H9 (cell line): ENCODE measurements around the gene OR5W2. TPM values are rescaled to one million over a fixed set of nuclear protein-coding genes. Genes with fewer than 3 reads are reported as not detected.
"Not testable (repeated sequence)": the region's sequence is repeated elsewhere in the genome, so short reads cannot be mapped to it uniquely, and the experiment has no call there.

Experiments
- DNase-seq: peaks from one replicate; pipeline ENCODE4 v3.0.0-alpha.2; 2017
- H2AFZ ChIP-seq: one replicate; pipeline ENCODE4 v1.6.1; 2013; ENCODE audit warnings: mild to moderate bottlenecking, low read length, control low read depth, moderate library complexity
- H2AK5ac ChIP-seq: 2 replicates; pipeline ENCODE4 v1.6.1; 2013; ENCODE audit warnings: low read length, control low read depth, mixed read lengths; ENCODE audit not compliant: insufficient read length
- H2BK120ac ChIP-seq: one replicate; pipeline ENCODE4 v1.6.1; 2013; ENCODE audit warnings: low read depth, mild to moderate bottlenecking, low read length, control low read depth, inconsistent platforms; ENCODE audit not compliant: poor library complexity, severe bottlenecking
- H2BK12ac ChIP-seq: 2 replicates; pipeline ENCODE4 v1.6.1; 2013; ENCODE audit warnings: low read length, control low read depth, mixed read lengths, low read depth; ENCODE audit not compliant: insufficient read length
- H2BK15ac ChIP-seq: 2 replicates; pipeline ENCODE4 v1.6.1; 2013; ENCODE audit warnings: low read depth, low read length, control low read depth
- H2BK20ac ChIP-seq: one replicate; pipeline ENCODE4 v1.6.1; 2013; ENCODE audit warnings: low read depth, mild to moderate bottlenecking, low read length, control low read depth, inconsistent platforms; ENCODE audit not compliant: poor library complexity, severe bottlenecking
- H2BK5ac ChIP-seq: 2 replicates; pipeline ENCODE4 v1.6.1; 2013; ENCODE audit warnings: low read length, control low read depth, mixed read lengths; ENCODE audit not compliant: insufficient read length
- H3K14ac ChIP-seq: 2 replicates; pipeline ENCODE4 v1.6.1; 2013; ENCODE audit warnings: low read length, control low read depth; ENCODE audit not compliant: insufficient read depth
- H3K18ac ChIP-seq: 2 replicates; pipeline ENCODE4 v1.6.1; 2013; ENCODE audit warnings: low read depth, mild to moderate bottlenecking, mixed read lengths, low read length, control low read depth; ENCODE audit not compliant: insufficient read length
- H3K23ac ChIP-seq: 2 replicates; pipeline ENCODE4 v1.6.1; 2013; ENCODE audit warnings: low read length, control low read depth, mixed read lengths, low read depth; ENCODE audit not compliant: insufficient read length
- H3K23me2 ChIP-seq: 2 replicates; pipeline ENCODE4 v1.6.1; 2013; ENCODE audit warnings: low read depth, mild to moderate bottlenecking, mixed read lengths, low read length, control low read depth; ENCODE audit not compliant: insufficient read length, poor library complexity, severe bottlenecking
- H3K27ac ChIP-seq: 2 replicates; pipeline ENCODE4 v1.5.1; 2013; ENCODE audit warnings: low read length, control low read depth, mixed read lengths, low read depth; ENCODE audit not compliant: insufficient read length
- H3K27me3 ChIP-seq: 2 replicates; pipeline ENCODE4 v1.6.1; 2013; ENCODE audit warnings: low read length, control low read depth, inconsistent platforms; ENCODE audit not compliant: insufficient read depth
- H3K4ac ChIP-seq: 2 replicates; pipeline ENCODE4 v1.6.1; 2013; ENCODE audit warnings: low read depth, mild to moderate bottlenecking, control low read depth, inconsistent platforms, low read length, moderate library complexity
- H3K4me1 ChIP-seq: 2 replicates; pipeline ENCODE4 v1.6.1; 2013; ENCODE audit warnings: low read length, control low read depth, inconsistent platforms; ENCODE audit not compliant: insufficient read depth
- H3K4me2 ChIP-seq: 2 replicates; pipeline ENCODE4 v1.6.1; 2013; ENCODE audit warnings: low read length, control low read depth, mixed read lengths; ENCODE audit not compliant: insufficient read length, insufficient read depth
- H3K56ac ChIP-seq: 2 replicates; pipeline ENCODE4 v1.6.1; 2013; ENCODE audit warnings: low read depth, mild to moderate bottlenecking, mixed read lengths, low read length, control low read depth; ENCODE audit not compliant: insufficient read length
- H3K79me1 ChIP-seq: 2 replicates; pipeline ENCODE4 v1.6.1; 2013; ENCODE audit warnings: low read depth, mild to moderate bottlenecking, moderate library complexity, low read length, control low read depth, inconsistent platforms; ENCODE audit not compliant: insufficient read depth, poor library complexity, severe bottlenecking
- H3K79me2 ChIP-seq: 2 replicates; pipeline ENCODE4 v1.6.1; 2013; ENCODE audit warnings: low read length, control low read depth, inconsistent platforms; ENCODE audit not compliant: insufficient read depth
- H3K9ac ChIP-seq: 2 replicates; pipeline ENCODE4 v1.6.1; 2013; ENCODE audit warnings: low read length, control low read depth, mixed read lengths; ENCODE audit not compliant: insufficient read length; ENCODE audit errors: extremely low read depth
- H3K9me3 ChIP-seq: one replicate; pipeline ENCODE4 v1.6.1; 2013; ENCODE audit warnings: low read depth, low read length, inconsistent platforms; ENCODE audit not compliant: control insufficient read depth
- H3T11ph ChIP-seq: one replicate; pipeline ENCODE4 v1.6.1; 2013; ENCODE audit warnings: mild to moderate bottlenecking, low read length, control low read depth, inconsistent platforms
- H4K20me1 ChIP-seq: one replicate; pipeline ENCODE4 v1.6.1; 2013; ENCODE audit not compliant: control insufficient read depth, insufficient read length, insufficient read depth
- H4K5ac ChIP-seq: 2 replicates; pipeline ENCODE4 v1.6.1; 2013; ENCODE audit warnings: low read depth, mild to moderate bottlenecking, mixed read lengths, low read length, control low read depth; ENCODE audit not compliant: insufficient read length
- H4K8ac ChIP-seq: replicated peaks from 2 replicates; pipeline ENCODE4 v1.6.1; 2013; ENCODE audit warnings: low read length, control low read depth, mixed read lengths, low read depth; ENCODE audit not compliant: insufficient read length
- H4K91ac ChIP-seq: 2 replicates; pipeline ENCODE4 v1.6.1; 2013; ENCODE audit warnings: low read depth, mild to moderate bottlenecking, moderate library complexity, mixed read lengths, low read length, control low read depth; ENCODE audit not compliant: insufficient read length
- H3K27ac Mint-ChIP-seq, 3 experiments: 2 replicates in 2 of 3; 3 replicates in 1 of 3; pipeline ENCODE4 v1.8.0; 2020 to 2021; ENCODE audit warnings: mixed read lengths in 3 of 3, mild to moderate bottlenecking in 1 of 3, moderate library complexity in 1 of 3
- H3K27me3 Mint-ChIP-seq: 2 replicates; pipeline ENCODE4 v1.8.0; 2021; ENCODE audit warnings: low read depth, mild to moderate bottlenecking, moderate library complexity, mixed read lengths
- H3K36me3 Mint-ChIP-seq, 3 experiments: 2 replicates in 2 of 3; 3 replicates in 1 of 3; pipeline ENCODE4 v1.8.0; 2020 to 2021; ENCODE audit warnings: low read depth in 3 of 3, mixed read lengths in 3 of 3; ENCODE audit not compliant: insufficient read depth in 1 of 3
- H3K4me1 Mint-ChIP-seq, 2 experiments: 2 replicates each; pipeline ENCODE4 v1.8.0; 2020; ENCODE audit warnings: mixed read lengths in 2 of 2
- H3K4me3 Mint-ChIP-seq, 2 experiments: 2 replicates in 1 of 2; 3 replicates in 1 of 2; pipeline ENCODE4 v1.8.0; 2020 to 2021; ENCODE audit warnings: mild to moderate bottlenecking in 2 of 2, mixed read lengths in 2 of 2, moderate library complexity in 1 of 2
- H3K9me3 Mint-ChIP-seq, 2 experiments: 2 replicates in 1 of 2; 3 replicates in 1 of 2; pipeline ENCODE4 v1.8.0; 2020; ENCODE audit warnings: mild to moderate bottlenecking in 2 of 2, mixed read lengths in 2 of 2, moderate library complexity in 1 of 2
- whole genome bisulfite sequencing: extraction: QIAGEN DNeasy Blood & Tissue Kit; methylation state at CpG from one replicate; pipeline ENCODE4 v1.1.7; 2013; ENCODE audit warnings: missing lambda C conversion rate, low lambda C conversion rate, mixed read lengths; ENCODE audit not compliant: insufficient read length; ENCODE audit errors: extremely low coverage; 5-methylcytosine and 5-hydroxymethylcytosine counted together
- total RNA-seq: library from RNA; stranded (reverse); gene quantifications from 2 replicates; pipeline ENCODE4 v1.2.1, GENCODE V29; 2021
- TF ChIP-seq, protein P1 (sequence below): fragments of 200-600 bp; sonication (generic); conservative IDR thresholded peaks from 3 replicates; pipeline ENCODE4 v1.8.0; 2021; ENCODE audit warnings: antibody characterized with exemption, mild to moderate bottlenecking

OR5W2 gene
- total RNA-seq, 1 experiment from 2014 or later: not detected

DNA sequence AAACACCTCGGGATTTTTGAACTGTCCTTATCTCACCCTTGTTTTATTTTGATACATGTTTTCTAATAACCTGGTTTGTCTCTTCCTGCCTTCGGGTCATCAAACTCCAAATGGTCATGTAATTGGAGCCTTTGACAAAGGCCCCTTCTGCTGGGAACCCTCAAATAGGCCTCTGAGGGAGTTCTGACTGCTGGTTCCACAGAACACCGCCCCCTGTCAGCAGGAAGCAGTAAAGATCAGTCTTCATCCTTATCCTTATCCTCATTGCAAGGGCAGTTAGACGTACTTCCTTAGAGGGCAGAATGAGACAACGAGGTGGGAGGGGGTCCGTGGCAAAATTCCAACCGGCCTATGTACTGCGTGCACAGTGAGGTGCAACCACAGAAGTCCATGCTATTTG, 19.2 kb downstream of the OR5W2 start:
- Histone ChIP-seq H3K23me2 (no peaks in the 10 kb centered on the region), H3K4me1 (no peaks in the 10 kb centered on the region), H3K9me3 (peaks cover 33% of the 10 kb centered on the region), H3K18ac (no peak overlapping the region), H3K4ac (no peak overlapping the region), H2BK5ac (no peak overlapping the region), H3K79me2 (no peaks in the 10 kb centered on the region), H3K9ac (no peak overlapping the region), H2BK120ac (no peak overlapping the region), H2BK20ac (no peak overlapping the region), H4K91ac (no peak overlapping the region), H3K56ac (no peak overlapping the region), H2AK5ac (no peak overlapping the region), H3K14ac (no peak overlapping the region), H3K79me1 (no peaks in the 10 kb centered on the region), H4K8ac (no peak overlapping the region), H3K4me2 (no peak overlapping the region), H2BK12ac (no peak overlapping the region), H2BK15ac (no peak overlapping the region), H3K27me3 (no peaks in the 10 kb centered on the region), H3K27ac (no peak overlapping the region), H3T11ph (no peak overlapping the region), H4K5ac (no peak overlapping the region), H3K23ac (no peak overlapping the region), H4K20me1 (no peaks in the 10 kb centered on the region), H2AFZ (no peak overlapping the region)
- H3K4me1 Mint-ChIP-seq: no peaks in the 10 kb centered on the region
- no CpG with 5 or more reads among the region's 8 CpGs for WGBS
- no peak for DNase-seq
- TF ChIP-seq, protein P1, sequence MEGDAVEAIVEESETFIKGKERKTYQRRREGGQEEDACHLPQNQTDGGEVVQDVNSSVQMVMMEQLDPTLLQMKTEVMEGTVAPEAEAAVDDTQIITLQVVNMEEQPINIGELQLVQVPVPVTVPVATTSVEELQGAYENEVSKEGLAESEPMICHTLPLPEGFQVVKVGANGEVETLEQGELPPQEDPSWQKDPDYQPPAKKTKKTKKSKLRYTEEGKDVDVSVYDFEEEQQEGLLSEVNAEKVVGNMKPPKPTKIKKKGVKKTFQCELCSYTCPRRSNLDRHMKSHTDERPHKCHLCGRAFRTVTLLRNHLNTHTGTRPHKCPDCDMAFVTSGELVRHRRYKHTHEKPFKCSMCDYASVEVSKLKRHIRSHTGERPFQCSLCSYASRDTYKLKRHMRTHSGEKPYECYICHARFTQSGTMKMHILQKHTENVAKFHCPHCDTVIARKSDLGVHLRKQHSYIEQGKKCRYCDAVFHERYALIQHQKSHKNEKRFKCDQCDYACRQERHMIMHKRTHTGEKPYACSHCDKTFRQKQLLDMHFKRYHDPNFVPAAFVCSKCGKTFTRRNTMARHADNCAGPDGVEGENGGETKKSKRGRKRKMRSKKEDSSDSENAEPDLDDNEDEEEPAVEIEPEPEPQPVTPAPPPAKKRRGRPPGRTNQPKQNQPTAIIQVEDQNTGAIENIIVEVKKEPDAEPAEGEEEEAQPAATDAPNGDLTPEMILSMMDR: 0 out of 3 replicates have a peak, but pooled peaks have one; percentile 11
- peaks cover 0 to 22% (median 6%) of the 10 kb centered on the region in 3 experiments; a peak in 5 of 7 replicates for H3K36me3 Mint-ChIP-seq
- H3K9me3 Mint-ChIP-seq: peaks cover 67 to 73% of the 10 kb centered on the region in 2 experiments
- H3K27ac Mint-ChIP-seq: no peak overlapping the region
- H3K4me3 Mint-ChIP-seq: no peak overlapping the region
- peaks cover 2% of the 10 kb centered on the region for H3K27me3 Mint-ChIP-seq

DNA sequence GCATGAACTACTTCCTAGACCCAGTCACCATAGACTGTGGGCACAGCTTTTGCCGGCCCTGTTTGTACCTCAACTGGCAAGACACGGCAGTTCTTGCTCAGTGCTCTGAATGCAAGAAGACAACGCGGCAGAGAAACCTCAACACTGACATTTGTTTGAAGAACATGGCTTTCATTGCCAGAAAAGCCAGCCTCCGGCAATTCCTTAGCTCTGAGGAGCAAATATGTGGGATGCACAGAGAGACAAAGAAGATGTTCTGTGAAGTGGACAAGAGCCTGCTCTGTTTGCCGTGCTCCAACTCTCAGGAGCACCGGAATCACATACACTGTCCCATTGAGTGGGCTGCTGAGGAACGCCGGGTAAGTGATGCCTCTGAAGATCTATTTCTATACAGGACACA, 28.9 kb downstream of the OR5W2 start:
- H2BK12ac ChIP-seq, H3K4me2 ChIP-seq, H4K5ac ChIP-seq, H3K27ac Mint-ChIP-seq, H2BK120ac ChIP-seq, H3K18ac ChIP-seq, H3K27me3 Mint-ChIP-seq, H4K8ac ChIP-seq, H3T11ph ChIP-seq, H2BK5ac ChIP-seq, H4K20me1 ChIP-seq, DNase-seq, H3K4me1 Mint-ChIP-seq, H3K23me2 ChIP-seq, H3K27ac ChIP-seq, H2AFZ ChIP-seq, H3K4ac ChIP-seq, H2BK15ac ChIP-seq, H3K9ac ChIP-seq, H3K36me3 Mint-ChIP-seq, H3K79me2 ChIP-seq, H3K4me1 ChIP-seq, H4K91ac ChIP-seq, H3K4me3 Mint-ChIP-seq, H2AK5ac ChIP-seq, H3K23ac ChIP-seq, H3K56ac ChIP-seq, H3K79me1 ChIP-seq, H3K14ac ChIP-seq, H3K27me3 ChIP-seq, H2BK20ac ChIP-seq: not testable (repeated sequence)
- peaks cover 79 to 83% of the 10 kb centered on the region in 2 experiments for H3K9me3 Mint-ChIP-seq
- no CpG with 5 or more reads among the region's 9 CpGs for WGBS
- peaks cover 11% of the 10 kb centered on the region for H3K9me3 ChIP-seq
